Islet of Langerhans (tissue), 1 donor: ENCODE measurements around the gene BCAR1.
"Not testable (repeated sequence)": the region's sequence is repeated elsewhere in the genome, so short reads cannot be mapped to it uniquely, and the experiment has no call there.

Source experiments
- FAIRE-seq: peaks from one replicate; lab custom pipeline; 2011; peaks lifted over from hg19 to GRCh38; lab: Jason Lieb, UNC

Gene BCAR1

GRCh38 chr16:75269358-75269757 is 17.9 kb upstream of the BCAR1 start:
- FAIRE-seq, result not testable (repeated sequence)

DNA sequence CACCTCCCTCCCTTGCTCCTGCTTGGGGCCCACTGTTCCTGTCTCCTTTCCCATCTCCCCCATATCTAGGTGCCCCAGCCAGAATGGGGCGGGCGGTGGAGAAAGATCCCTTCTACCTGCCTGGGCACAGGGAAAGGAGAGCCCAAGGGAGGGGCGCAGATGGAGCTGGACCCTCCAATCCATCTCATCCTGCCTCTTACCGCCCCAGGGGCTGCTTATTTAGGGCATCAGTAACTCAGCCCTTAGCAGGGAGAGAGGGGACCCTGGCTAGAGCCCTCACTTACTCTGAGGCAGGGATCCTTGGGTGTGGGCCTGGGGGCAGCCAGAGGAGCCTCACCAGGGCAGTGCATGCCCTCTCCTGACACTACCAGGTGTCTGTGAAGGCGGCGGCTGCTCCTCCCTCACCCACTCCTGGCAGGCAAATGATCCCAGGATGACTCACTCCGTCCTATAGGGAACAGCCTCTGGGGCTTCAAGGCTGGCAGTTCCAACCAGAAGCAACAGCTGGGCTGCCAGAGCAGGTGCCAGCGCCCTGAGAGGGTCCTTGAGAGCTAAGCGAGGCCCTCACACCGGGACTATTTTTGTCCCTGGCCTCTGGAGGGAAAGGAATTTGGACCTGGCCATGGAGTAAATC is 16.3 kb upstream of the BCAR1 start:
- no peak for FAIRE-seq

- FAIRE-seq, result no peak
These were observed 15.6 kb upstream of the BCAR1 start for GRCh38 chr16:75266738-75267630.

DNA sequence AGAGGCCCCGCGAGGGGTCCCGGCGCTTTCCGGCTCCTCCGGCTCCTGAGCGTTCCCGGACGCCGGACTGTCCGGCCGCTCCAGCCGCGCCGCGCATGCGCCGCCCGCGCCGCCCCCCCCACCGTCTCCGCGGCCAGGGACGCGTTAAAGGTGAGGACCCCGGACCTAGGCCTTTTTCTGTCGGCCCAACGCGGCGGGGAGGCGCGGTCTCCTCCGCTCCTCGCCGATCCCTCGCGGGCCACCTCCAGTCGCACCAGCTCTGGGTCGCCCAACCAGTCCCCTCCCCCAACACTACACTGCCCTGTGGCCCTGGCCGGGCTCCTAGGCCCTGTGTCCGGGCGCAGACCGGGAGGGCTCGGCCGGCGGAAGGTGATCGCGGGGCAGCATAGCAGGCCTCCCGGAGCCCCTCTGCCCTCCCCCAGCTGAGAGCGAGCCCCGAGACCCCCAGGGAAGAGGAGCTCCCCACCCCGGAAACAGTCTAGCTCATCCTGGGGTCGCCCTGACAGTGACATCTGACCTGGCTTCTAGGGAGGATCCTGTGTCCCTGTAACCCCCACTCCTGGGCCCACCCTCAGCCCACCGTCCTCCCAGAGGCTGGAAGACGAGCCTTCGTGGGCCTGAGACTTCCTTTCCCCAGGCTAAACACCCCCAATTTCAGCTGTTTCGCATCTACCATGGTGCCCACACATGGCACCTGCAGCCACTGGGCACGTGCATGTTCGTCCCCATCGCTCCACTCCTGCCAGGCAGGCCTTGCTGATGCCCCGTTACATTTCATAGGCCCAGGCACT is 14.7 kb upstream of the BCAR1 start:
- no peak for FAIRE-seq

DNA sequence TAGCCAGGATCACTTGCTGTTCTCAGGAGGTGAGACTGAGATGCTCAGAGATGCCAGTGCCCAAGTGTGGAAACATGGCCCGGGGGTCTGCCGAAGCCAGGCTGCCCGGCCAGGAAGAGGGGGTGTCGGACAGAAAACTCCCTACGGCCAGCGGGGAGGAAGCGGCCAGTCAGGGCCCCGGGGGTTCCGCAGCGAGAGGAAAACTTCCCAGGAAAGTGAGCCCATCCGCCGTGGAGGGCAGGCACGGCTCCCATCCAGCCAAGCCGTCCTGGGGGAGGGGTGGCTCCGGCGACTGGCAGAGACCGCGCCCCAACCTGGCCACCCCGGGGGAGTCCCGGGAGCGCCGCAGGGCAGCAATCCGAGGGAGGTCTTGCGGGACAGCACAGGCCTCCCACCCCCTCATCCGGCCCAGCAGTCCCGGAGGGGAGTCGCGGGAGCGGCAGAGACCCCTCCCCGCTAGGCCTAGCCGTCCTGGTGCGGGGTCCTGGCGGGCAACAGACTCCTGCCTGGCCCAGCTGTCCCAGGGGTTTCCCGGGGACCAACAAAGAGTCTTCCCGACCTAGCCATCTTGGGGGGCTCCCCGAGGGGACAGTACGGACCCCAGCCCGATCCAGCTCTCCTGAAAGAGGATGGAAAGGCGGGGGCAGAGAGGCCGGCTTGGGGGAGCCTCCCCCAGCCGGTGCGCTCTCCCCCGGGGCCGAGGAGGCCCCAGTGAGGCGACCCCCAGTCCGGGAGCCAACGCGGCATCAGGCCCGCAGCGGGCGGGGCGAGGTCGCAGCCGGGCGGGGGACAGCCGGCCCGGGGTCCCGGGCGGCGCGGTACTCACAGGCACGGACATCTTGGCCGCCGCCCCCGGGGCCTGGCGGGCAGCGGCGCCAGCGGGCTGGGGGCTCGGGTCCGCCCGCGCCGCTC is 13.8 kb upstream of the BCAR1 start:
- FAIRE-seq, result no peak

GRCh38 chr16:75264457-75264998 is 13.1 kb upstream of the BCAR1 start:
- no peak for FAIRE-seq

DNA sequence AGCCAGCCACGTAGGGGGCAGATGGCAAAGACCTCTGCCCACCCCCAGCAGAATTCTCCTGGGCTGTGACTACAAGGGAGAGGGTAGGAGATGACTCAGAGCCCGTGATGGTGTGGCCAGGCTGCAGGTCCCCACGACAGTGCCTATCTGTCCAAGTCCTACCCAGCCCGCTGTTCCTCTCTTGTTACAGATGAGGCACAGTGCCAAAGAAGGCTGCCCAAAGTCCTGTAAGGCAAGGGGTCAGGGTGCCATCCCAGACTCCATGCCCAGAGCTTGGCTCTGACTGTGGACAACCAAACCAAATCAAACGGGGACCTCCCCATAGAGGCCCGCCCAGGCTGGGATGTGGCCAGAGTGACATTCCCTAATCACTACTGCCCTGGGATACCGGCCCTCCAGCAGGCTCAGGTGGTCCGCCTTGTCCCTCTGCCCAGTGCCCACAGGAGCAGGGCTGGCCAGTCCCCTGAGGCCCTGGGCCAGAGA is 12.6 kb upstream of the BCAR1 start:
- FAIRE-seq, result no peak

DNA sequence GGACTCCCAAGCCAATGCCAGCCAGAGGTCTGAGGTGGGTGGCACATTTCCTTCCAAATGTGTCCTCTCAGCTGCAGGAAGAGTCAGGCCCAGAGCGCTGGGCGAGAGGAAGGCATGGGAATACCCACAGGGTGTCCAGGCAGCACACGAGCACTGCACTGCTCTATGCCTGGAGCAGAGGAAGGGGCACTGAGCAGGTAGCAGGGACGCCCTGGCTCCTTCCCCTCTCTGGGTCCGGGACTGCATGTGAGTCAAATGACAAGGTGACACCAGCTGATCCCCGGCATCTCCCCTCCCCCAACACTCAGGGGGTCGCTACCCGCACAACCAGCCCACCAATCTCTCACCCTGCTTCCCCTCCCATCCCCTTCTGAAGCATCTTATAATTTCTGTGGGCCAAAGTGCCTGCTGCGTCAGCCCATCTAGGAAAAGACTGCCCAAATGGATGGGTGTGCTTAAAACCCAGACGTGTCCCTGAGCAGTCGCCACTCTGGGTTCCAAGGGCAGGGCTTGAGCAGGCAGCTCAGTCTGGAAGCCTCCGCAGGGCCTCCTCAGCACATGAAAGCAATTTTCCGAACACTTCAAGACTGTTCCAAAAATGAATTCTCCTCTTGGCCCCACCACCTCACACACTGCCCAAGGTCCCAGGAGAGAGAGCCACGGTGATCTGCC is 12.0 kb upstream of the BCAR1 start:
- no peak for FAIRE-seq

DNA sequence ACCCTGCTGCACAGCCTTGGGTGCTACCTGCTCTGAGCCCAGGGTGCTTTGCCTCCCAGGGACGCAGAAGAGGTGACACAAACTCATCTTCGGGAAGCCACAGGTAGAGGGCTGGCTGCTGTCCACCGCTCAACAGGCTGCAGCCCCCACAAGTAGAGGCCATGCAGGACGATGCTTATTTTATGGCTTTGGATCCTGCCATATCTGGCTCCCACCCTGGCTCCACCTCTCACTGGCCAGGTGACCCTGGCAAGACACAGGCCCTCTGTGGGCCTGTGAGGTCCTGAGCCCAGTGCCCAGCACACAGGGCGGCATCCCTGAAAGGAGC is 11.3 kb upstream of the BCAR1 start:
- FAIRE-seq, result no peak

DNA sequence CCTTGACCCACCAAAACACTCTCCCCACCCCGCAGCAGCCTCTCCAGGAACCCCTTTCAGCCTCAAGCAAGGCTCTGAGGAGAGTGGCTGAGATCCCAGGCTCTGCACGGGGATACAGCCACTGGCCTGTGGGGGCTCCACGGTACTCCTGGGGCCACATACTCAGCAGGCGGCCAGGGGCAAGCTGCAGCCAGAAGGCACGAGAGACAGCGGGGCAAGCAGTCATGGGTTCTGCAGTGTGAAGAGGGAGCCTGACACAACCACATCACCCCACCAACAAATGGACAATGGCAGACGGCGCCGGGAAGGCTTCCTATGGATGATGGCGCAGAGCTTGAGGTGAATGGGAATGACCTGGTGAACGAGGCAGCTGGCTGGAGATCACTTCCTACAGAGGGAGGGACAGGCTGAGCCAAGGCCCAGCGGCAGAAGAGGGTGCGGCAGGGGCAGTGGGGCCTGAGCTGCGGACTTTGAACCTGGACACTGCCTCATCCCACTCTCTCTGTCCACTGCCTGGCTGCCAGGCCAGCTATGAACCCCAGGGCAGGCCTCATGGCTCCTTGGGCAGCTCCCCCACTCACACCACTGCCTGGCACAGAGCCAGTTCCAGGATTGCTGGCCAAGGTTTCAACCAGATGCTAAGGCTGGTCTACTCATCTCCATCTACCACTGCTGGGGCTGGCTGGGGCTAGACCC is 10.8 kb upstream of the BCAR1 start:
- no peak for FAIRE-seq

GRCh38 chr16:75261590-75262078 is 10.2 kb upstream of the BCAR1 start:
- no peak for FAIRE-seq

DNA sequence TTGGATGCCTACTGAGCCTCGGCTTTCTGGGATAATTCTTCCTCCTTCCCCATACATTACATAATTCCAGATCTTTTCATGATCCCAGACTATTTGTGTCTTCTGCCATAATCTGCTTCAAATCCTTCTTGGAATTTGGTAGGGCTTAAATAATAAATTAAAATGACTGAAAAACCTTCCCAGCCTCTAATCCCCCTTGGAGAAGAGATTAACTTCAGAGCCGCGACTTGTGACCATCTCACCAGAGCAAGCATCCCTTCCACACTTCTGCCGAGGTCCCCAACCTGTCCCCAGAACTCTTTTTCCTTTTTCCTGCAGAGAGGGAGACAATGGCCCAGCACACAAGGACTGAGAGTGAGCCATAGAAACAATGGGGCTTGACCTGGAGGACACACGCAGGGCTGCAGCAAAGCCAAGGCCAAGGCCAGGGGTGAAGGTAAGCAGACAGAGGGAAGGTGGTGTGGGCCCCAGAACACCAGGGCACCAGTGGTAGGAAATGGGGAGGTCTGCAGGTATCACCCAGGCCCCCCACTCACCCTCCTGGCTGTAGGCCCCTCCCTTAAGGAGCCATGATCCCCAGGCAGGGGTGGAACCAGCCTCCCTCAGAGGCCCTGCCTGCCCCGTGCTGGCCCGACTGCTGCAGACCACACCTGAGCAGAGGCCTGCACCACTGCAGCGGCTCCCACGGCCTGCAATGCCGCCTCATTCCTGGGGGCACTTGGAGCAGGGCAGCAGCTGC is 9.6 kb upstream of the BCAR1 start:
- no peak for FAIRE-seq

DNA sequence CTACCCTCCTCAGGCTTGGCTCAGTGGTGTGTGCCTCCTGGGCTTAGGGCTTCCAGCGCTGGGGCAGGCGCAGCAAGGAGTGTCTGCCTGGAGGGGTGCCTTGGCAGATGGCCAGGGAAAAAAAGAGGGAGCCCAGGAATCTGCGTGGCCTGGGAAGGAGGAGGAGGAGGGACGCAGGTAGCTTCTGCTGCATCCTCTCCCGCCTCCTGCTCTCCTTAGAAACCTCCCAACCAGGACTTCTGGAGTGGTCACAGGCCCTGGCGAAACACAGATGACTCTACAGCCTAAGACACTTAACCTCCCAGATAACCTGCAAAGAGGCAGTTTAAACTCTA is 7.3 kb upstream of the BCAR1 start:
- no peak for FAIRE-seq

GRCh38 chr16:75257886-75258806 is 6.7 kb upstream of the BCAR1 start:
- FAIRE-seq, result no peak

DNA sequence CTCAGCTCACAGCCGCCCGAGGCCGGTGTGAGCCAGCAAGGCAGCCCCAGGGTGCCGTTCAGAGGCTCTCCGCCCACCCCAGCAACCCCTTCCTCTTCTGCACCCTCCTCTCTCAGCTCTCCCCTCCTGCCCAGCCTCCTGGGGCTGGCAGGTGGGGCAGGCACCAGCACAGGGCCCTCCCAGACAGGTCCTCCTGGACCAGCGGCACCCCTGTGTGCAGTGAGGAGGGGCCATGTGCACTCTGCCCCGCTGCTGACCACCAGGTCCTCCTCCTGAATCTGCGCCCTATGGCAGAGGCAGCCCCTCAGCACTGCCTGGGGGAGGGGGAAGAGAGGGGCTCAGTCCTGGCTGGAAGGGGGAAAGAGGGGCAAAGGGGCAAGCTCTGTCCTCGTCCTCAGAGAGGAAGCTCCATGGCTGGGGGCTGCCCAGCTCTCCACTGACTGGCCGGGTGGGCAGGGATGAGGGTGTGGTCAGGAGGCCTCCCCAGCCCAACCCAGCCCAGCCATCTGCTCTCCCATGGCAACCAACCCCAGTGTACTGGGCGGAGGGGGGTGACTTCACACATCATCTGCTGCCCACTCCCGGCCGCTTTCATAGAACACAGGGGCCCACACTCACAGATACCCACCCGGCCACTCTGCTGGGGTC is 5.4 kb upstream of the BCAR1 start:
- FAIRE-seq, result no peak

GRCh38 chr16:75256059-75256571 is 4.7 kb upstream of the BCAR1 start:
- FAIRE-seq, result no peak

GRCh38 chr16:75254359-75254837 is 3.0 kb upstream of the BCAR1 start:
- FAIRE-seq, result no peak
